HG03108 (cell line): Measurements from ENCODE around the gene ADCY3.

Experiments
- ATAC-seq: cut with Tn5 transposase; IDR thresholded peaks from one replicate; pipeline ENCODE4 v1.9.1; 2021; ENCODE audit warnings: moderate library complexity; ENCODE audit not compliant: unreplicated experiment

The ADCY3 gene

DNA sequence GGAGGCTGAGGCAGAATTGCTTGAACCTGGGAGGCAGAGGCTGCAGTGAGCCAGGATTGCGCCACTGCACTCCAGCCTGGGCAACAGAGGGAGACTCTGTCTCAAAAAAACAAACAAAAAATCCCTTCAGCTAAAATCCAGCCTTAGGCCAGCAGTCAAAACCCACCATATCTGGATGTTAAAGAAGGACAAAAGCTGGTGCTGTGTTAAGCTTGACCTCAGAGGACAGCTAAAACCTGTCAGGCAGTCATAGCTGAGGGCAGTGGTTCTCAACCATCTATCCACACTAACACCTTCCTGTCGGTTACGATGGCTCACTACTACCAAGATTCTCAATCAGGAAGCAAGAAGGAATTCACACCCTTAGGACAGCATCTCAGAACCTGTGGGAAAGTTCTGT is 136.4 kb downstream of the ADCY3 start:
- ATAC-seq = no peak

DNA sequence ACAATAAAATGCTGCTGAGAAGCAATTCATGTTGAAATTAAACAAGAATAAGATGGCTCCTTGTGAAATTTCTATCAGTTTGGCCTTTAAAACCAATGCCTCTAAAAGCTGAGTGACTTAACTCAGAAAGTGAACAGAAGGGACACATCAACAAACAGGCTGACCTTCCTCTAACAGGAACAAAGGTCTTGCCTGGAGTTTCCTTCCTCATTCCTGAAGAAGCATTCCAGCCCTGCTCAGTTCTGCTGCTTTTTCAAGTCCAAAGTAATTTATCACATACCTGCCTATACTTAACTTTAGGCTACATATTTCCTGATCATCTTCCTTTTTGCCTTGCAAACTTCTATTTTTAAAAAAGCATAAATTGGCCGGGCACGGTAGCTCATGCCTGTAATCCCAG is 140.9 kb downstream of the ADCY3 start:
- ATAC-seq = no peak

DNA sequence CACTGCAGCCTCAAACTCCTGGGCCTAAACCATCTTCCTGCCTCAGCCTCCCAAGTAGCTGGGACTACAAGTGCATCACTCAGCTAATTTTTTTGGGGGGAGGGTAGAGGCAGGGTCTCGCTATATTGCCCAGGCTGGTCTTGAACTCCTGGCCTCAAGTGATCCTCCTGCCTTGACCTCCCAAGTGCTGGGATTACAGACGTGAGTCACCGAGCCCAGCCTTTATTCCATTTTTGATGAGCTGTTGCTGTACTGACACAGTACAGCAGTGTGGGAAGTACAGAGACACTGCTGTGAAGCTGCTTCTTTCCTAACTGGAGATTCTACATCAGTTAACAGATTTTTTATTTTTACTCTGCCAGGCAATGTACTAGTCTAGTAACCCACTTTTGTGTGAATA is 145.7 kb downstream of the ADCY3 start:
- no peak for ATAC-seq

DNA sequence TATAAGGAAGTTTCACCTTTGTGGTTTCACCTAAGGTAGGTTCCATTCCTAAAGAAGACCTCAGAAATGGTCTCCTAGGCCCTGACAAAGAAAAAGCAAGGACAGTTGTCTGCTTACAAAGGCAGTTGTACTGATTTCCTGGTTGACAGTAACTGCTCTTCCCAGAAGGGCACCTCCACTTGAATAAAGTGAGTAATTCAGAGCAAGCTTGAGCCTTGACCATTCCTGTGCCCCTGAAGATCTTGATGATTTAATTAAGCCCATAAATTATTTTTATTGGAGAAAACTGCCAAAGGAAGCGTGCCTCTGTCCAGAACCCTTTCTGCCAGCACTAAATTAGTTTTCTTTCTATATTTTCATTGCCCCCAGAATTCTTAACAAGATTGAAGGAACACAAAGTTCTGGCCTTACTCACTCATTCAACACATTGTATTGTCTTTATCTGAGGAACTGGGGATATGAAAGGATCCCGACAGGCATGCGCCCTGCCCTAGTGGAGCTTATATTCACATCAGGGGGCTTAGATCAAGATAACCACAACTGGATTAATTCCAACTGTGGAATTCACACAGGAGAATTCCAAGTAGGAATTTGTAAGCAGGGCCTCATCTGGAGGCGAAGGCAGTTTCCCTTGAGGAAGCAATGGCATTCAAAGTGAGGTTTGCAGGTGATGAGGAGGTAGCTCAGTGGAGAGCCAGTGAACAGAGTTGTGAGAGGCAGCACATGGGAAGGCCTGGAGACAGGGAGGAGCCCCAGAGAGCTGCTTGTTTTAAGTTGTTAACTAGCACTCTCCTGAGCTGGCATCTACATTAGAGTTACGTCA is 148.1 kb downstream of the ADCY3 start:
- no peak for ATAC-seq

DNA sequence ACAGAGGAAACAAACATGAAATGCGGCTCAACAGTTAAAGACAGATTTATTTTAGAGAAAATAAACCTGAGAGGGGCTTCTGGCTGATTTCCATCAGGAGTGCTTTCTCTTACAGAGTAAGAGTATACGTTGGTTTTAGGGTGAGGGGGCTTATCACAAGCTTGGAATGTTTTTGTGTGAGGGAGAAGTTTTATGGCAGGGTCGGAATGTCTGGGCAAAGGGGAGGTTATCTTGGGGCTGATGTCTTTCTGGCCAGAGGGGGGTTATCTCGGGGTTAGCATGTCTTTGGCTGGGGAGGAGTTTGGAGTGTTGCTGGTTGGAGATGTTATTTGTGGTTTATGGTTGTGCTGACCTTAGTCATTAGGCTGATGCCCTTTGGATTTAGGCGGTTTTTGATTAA is 149.0 kb downstream of the ADCY3 start:
- no peak for ATAC-seq
